HepG2 (cell line): Measurements from ENCODE around the gene GPR33. TPM values are rescaled to one million over a fixed set of nuclear protein-coding genes. Genes with fewer than 3 reads are reported as not detected.

ENCODE experiments used
- MED13 ChIP-seq: sonication (generic); formaldehyde crosslinking; IDR thresholded peaks from 2 replicates; pipeline ENCODE4 v1.5.0; 2020; ENCODE audit warnings: missing genetic modification reagents
- SP1 ChIP-seq, 2 experiments: fragments of 450-650 bp in 1 of 2; sonication (generic) in 1 of 2; formaldehyde crosslinking in 1 of 2; IDR thresholded peaks; 2 replicates each; pipeline versions ENCODE4 v1.4.0 to v1.6.1; 2016 to 2020; ENCODE audit warnings: missing genetic modification reagents in 1 of 2
- U2AF2 ChIP-seq: fragments of 200-400 bp; formaldehyde crosslinking; IDR thresholded peaks from 2 replicates; pipeline ENCODE4 v1.6.1; 2017; ENCODE audit warnings: low read depth, mild to moderate bottlenecking, low read length
- ZFP82 ChIP-seq: sonication (generic); formaldehyde crosslinking; IDR thresholded peaks from 2 replicates; pipeline ENCODE4 v1.5.1; 2020; ENCODE audit warnings: mild to moderate bottlenecking, missing genetic modification reagents, borderline replicate concordance
- polyA plus RNA-seq, 8 experiments: library from polyadenylated mRNA; depleted of rRNA in 3 of 8; stranded (reverse) in 7 of 8; unstranded in 1 of 8; fragments of >200 nt; fragmentation: Illumina TruSeq in 4 of 8; extraction: Trizol in 4 of 8; gene quantifications; 2 replicates each; pipeline versions ENCODE4 v1.2.1 to v1.2.3, GENCODE V29; 2011 to 2016; ENCODE audit warnings: low read depth in 4 of 8, missing spikeins in 1 of 8, mixed read lengths in 1 of 8; ENCODE audit not compliant: insufficient read depth in 1 of 8
- total RNA-seq, 5 experiments: library from RNA; depleted of rRNA; stranded (reverse); fragments of >200 nt; fragmentation: Illumina TruSeq; extraction: Trizol; gene quantifications; 2 replicates each; pipeline ENCODE4 v1.2.3, GENCODE V29; 2016; ENCODE audit warnings: low read depth in 1 of 5
- TF ChIP-seq, protein P1 (sequence below): sonication (generic); formaldehyde crosslinking; IDR thresholded peaks from 2 replicates; pipeline ENCODE4 v1.9.0; 2021; ENCODE audit warnings: mild to moderate bottlenecking, missing genetic modification reagents
- TF ChIP-seq, protein P2 (sequence below): sonication (generic); formaldehyde crosslinking; IDR thresholded peaks from 2 replicates; pipeline ENCODE4 v1.4.0; 2020; ENCODE audit warnings: missing genetic modification reagents
- TF ChIP-seq, protein P3 (sequence below): sonication (generic); formaldehyde crosslinking; IDR thresholded peaks from 2 replicates; pipeline ENCODE4 v1.4.0; 2020; ENCODE audit warnings: missing genetic modification reagents
- TF ChIP-seq, protein P4 (sequence below): sonication (generic); formaldehyde crosslinking; IDR thresholded peaks from 2 replicates; pipeline ENCODE4 v1.4.0; 2020; ENCODE audit warnings: missing genetic modification reagents; ENCODE audit errors: not compliant biosample characterization
- TF ChIP-seq, protein P5 (sequence below): sonication (generic); formaldehyde crosslinking; IDR thresholded peaks from 2 replicates; pipeline ENCODE4 v1.4.0; 2020; ENCODE audit warnings: missing genetic modification reagents, borderline replicate concordance

Gene GPR33
- total and polyA plus RNA-seq, 2 of the 13 experiments (the other 11 are each of a cell fraction or from before 2014, with no cell fraction given): not detected

DNA sequence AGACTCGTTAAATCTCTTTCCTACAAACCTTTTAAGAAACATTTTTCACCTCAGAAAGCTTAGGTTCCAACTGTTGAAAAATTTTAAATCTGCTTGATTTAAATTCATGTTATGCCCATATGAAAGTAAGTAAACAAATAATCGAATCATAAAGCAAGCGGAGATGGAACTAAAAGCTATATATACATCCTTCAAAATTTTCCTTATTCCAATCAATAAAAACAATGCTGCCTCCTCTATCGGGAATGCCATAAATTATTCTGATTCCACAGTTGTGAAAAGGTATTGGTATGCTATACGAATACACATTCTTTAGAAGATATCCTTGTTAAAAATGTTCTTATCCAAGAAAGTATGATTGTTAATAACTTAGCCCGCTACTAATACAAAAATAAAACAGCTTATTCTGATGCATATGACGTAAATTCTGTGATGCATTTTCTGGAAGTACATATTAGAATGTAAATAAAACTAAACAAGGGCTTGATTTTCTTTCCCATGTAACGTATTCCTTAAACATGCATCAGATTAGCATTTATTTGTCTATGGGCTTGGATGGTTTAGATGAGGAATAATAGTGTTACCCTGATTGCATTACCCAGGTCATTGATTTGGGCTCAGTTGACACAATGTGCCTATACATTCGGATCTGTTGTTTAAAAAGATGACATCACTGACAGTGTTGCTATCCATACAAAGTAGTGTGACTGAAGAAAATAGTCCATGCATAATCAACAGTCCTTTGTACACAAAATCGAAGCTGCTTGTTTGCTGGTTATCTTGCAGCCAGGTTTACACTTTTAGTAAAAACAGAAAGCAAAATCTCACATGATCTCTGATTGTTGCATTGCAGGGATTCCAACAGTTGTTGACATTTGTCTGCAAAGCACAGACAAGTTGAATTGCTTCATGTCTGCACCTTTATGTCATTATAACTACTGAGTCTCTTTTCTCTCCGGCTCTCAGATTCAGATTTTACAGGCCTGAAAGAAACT, 29.9 kb downstream of the GPR33 start (continued):
- TF ChIP-seq U2AF2 (no peak), ZFP82 (CRISPR knock-in tag) (no peak; the same call in 1 of the 2 replicates), MED13 (CRISPR knock-in tag) (no peak), SP1 (IDR thresholded peaks at IDR 0.05) (no peak), SP1 (CRISPR knock-in tag; IDR thresholded peaks at IDR 0.05) (no peak)
- TF ChIP-seq, protein P1, sequence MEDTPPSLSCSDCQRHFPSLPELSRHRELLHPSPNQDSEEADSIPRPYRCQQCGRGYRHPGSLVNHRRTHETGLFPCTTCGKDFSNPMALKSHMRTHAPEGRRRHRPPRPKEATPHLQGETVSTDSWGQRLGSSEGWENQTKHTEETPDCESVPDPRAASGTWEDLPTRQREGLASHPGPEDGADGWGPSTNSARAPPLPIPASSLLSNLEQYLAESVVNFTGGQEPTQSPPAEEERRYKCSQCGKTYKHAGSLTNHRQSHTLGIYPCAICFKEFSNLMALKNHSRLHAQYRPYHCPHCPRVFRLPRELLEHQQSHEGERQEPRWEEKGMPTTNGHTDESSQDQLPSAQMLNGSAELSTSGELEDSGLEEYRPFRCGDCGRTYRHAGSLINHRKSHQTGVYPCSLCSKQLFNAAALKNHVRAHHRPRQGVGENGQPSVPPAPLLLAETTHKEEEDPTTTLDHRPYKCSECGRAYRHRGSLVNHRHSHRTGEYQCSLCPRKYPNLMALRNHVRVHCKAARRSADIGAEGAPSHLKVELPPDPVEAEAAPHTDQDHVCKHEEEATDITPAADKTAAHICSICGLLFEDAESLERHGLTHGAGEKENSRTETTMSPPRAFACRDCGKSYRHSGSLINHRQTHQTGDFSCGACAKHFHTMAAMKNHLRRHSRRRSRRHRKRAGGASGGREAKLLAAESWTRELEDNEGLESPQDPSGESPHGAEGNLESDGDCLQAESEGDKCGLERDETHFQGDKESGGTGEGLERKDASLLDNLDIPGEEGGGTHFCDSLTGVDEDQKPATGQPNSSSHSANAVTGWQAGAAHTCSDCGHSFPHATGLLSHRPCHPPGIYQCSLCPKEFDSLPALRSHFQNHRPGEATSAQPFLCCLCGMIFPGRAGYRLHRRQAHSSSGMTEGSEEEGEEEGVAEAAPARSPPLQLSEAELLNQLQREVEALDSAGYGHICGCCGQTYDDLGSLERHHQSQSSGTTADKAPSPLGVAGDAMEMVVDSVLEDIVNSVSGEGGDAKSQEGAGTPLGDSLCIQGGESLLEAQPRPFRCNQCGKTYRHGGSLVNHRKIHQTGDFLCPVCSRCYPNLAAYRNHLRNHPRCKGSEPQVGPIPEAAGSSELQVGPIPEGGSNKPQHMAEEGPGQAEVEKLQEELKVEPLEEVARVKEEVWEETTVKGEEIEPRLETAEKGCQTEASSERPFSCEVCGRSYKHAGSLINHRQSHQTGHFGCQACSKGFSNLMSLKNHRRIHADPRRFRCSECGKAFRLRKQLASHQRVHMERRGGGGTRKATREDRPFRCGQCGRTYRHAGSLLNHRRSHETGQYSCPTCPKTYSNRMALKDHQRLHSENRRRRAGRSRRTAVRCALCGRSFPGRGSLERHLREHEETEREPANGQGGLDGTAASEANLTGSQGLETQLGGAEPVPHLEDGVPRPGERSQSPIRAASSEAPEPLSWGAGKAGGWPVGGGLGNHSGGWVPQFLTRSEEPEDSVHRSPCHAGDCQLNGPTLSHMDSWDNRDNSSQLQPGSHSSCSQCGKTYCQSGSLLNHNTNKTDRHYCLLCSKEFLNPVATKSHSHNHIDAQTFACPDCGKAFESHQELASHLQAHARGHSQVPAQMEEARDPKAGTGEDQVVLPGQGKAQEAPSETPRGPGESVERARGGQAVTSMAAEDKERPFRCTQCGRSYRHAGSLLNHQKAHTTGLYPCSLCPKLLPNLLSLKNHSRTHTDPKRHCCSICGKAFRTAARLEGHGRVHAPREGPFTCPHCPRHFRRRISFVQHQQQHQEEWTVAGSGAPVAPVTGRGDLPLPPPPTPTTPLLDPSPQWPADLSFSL: peak; percentile 85
- TF ChIP-seq, protein P2, sequence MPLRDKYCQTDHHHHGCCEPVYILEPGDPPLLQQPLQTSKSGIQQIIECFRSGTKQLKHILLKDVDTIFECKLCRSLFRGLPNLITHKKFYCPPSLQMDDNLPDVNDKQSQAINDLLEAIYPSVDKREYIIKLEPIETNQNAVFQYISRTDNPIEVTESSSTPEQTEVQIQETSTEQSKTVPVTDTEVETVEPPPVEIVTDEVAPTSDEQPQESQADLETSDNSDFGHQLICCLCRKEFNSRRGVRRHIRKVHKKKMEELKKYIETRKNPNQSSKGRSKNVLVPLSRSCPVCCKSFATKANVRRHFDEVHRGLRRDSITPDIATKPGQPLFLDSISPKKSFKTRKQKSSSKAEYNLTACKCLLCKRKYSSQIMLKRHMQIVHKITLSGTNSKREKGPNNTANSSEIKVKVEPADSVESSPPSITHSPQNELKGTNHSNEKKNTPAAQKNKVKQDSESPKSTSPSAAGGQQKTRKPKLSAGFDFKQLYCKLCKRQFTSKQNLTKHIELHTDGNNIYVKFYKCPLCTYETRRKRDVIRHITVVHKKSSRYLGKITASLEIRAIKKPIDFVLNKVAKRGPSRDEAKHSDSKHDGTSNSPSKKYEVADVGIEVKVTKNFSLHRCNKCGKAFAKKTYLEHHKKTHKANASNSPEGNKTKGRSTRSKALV (CRISPR knock-in tag): 0 out of 2 replicates have a peak, but pooled peaks have one; percentile 17
- TF ChIP-seq, protein P3, sequence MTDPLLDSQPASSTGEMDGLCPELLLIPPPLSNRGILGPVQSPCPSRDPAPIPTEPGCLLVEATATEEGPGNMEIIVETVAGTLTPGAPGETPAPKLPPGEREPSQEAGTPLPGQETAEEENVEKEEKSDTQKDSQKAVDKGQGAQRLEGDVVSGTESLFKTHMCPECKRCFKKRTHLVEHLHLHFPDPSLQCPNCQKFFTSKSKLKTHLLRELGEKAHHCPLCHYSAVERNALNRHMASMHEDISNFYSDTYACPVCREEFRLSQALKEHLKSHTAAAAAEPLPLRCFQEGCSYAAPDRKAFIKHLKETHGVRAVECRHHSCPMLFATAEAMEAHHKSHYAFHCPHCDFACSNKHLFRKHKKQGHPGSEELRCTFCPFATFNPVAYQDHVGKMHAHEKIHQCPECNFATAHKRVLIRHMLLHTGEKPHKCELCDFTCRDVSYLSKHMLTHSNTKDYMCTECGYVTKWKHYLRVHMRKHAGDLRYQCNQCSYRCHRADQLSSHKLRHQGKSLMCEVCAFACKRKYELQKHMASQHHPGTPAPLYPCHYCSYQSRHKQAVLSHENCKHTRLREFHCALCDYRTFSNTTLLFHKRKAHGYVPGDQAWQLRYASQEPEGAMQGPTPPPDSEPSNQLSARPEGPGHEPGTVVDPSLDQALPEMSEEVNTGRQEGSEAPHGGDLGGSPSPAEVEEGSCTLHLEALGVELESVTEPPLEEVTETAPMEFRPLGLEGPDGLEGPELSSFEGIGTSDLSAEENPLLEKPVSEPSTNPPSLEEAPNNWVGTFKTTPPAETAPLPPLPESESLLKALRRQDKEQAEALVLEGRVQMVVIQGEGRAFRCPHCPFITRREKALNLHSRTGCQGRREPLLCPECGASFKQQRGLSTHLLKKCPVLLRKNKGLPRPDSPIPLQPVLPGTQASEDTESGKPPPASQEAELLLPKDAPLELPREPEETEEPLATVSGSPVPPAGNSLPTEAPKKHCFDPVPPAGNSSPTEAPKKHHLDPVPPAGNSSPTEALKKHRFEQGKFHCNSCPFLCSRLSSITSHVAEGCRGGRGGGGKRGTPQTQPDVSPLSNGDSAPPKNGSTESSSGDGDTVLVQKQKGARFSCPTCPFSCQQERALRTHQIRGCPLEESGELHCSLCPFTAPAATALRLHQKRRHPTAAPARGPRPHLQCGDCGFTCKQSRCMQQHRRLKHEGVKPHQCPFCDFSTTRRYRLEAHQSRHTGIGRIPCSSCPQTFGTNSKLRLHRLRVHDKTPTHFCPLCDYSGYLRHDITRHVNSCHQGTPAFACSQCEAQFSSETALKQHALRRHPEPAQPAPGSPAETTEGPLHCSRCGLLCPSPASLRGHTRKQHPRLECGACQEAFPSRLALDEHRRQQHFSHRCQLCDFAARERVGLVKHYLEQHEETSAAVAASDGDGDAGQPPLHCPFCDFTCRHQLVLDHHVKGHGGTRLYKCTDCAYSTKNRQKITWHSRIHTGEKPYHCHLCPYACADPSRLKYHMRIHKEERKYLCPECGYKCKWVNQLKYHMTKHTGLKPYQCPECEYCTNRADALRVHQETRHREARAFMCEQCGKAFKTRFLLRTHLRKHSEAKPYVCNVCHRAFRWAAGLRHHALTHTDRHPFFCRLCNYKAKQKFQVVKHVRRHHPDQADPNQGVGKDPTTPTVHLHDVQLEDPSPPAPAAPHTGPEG (CRISPR knock-in tag): no peak
- TF ChIP-seq, protein P4, sequence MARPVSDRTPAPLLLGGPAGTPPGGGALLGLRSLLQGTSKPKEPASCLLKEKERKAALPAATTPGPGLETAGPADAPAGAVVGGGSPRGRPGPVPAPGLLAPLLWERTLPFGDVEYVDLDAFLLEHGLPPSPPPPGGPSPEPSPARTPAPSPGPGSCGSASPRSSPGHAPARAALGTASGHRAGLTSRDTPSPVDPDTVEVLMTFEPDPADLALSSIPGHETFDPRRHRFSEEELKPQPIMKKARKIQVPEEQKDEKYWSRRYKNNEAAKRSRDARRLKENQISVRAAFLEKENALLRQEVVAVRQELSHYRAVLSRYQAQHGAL: no peak
- TF ChIP-seq, protein P5, sequence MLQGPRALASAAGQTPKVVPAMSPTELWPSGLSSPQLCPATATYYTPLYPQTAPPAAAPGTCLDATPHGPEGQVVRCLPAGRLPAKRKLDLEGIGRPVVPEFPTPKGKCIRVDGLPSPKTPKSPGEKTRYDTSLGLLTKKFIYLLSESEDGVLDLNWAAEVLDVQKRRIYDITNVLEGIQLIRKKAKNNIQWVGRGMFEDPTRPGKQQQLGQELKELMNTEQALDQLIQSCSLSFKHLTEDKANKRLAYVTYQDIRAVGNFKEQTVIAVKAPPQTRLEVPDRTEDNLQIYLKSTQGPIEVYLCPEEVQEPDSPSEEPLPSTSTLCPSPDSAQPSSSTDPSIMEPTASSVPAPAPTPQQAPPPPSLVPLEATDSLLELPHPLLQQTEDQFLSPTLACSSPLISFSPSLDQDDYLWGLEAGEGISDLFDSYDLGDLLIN: no peak
